HEK293 (cell line): ENCODE results near the gene BAIAP2.
A peak's percentile ranks its signal among the peaks of the same experiment; 100 is the strongest.

Source experiments
- GFI1B ChIP-seq: fragments of 450-650 bp; formaldehyde crosslinking; IDR thresholded peaks from 2 replicates; pipeline ENCODE4 v1.5.1; 2016; ENCODE audit warnings: missing biosample characterization, missing genetic modification characterization
- KLF9 ChIP-seq: fragments of 450-650 bp; formaldehyde crosslinking; IDR thresholded peaks from 2 replicates; pipeline ENCODE4 v1.5.1; 2016; ENCODE audit warnings: missing biosample characterization, missing genetic modification characterization, low read depth
- OSR2 ChIP-seq: fragments of 450-650 bp; formaldehyde crosslinking; IDR thresholded peaks from 2 replicates; pipeline ENCODE4 v1.5.1; 2016; ENCODE audit warnings: missing biosample characterization, missing genetic modification characterization
- TCF7L2 ChIP-seq: IDR thresholded peaks from 2 replicates; pipeline ENCODE4 v1.6.1; 2011; ENCODE audit warnings: low read depth, mild to moderate bottlenecking, inconsistent platforms, low read length, moderate library complexity, borderline replicate concordance
- ZBTB20 ChIP-seq: fragments of 450-650 bp; formaldehyde crosslinking; IDR thresholded peaks from 2 replicates; pipeline ENCODE4 v1.5.1; 2016; ENCODE audit warnings: missing biosample characterization, missing genetic modification characterization
- ZBTB48 ChIP-seq: fragments of 450-650 bp; formaldehyde crosslinking; IDR thresholded peaks from 2 replicates; pipeline ENCODE4 v1.5.1; 2016; ENCODE audit warnings: missing biosample characterization, missing genetic modification characterization
- ZBTB7A ChIP-seq: fragments of 450-650 bp; formaldehyde crosslinking; IDR thresholded peaks from 2 replicates; pipeline ENCODE4 v1.5.1; 2016; ENCODE audit warnings: low read depth, missing biosample characterization, missing genetic modification characterization
- ZBTB8A ChIP-seq: fragments of 450-650 bp; formaldehyde crosslinking; IDR thresholded peaks from 2 replicates; pipeline ENCODE4 v1.5.1; 2016; ENCODE audit warnings: missing biosample characterization, missing genetic modification characterization
- ZFP69B ChIP-seq: fragments of 450-650 bp; formaldehyde crosslinking; IDR thresholded peaks from 2 replicates; pipeline ENCODE4 v1.5.1; 2016; ENCODE audit warnings: missing biosample characterization, missing genetic modification characterization
- ZIC2 ChIP-seq: fragments of 450-650 bp; formaldehyde crosslinking; IDR thresholded peaks from 2 replicates; pipeline ENCODE4 v1.5.1; 2016; ENCODE audit warnings: missing biosample characterization, missing genetic modification characterization
- ZNF133 ChIP-seq: fragments of 450-650 bp; formaldehyde crosslinking; IDR thresholded peaks from 2 replicates; pipeline ENCODE4 v1.5.1; 2016; ENCODE audit warnings: missing biosample characterization, missing genetic modification characterization
- ZNF335 ChIP-seq: fragments of 450-650 bp; formaldehyde crosslinking; conservative IDR thresholded peaks from 2 replicates; pipeline ENCODE4 v1.5.1; 2016; ENCODE audit warnings: missing biosample characterization, missing genetic modification characterization
- ZNF37A ChIP-seq: fragments of 450-650 bp; IDR thresholded peaks from 2 replicates; pipeline ENCODE4 v1.5.1; 2018; ENCODE audit warnings: missing biosample characterization, missing genetic modification characterization
- ZNF391 ChIP-seq: fragments of 450-650 bp; formaldehyde crosslinking; IDR thresholded peaks from 2 replicates; pipeline ENCODE4 v1.5.1; 2016; ENCODE audit warnings: low read depth, missing biosample characterization, missing genetic modification characterization, borderline replicate concordance
- ZNF423 ChIP-seq: fragments of 450-650 bp; formaldehyde crosslinking; IDR thresholded peaks from 2 replicates; pipeline ENCODE4 v1.5.1; 2016; ENCODE audit warnings: missing biosample characterization, missing genetic modification characterization
- ZNF473 ChIP-seq: fragments of 450-650 bp; formaldehyde crosslinking; IDR thresholded peaks from 2 replicates; pipeline ENCODE4 v1.5.1; 2017; ENCODE audit warnings: missing biosample characterization, missing genetic modification characterization
- ZNF521 ChIP-seq: fragments of 450-650 bp; formaldehyde crosslinking; IDR thresholded peaks from 2 replicates; pipeline ENCODE4 v1.5.1; 2017; ENCODE audit warnings: missing biosample characterization, mild to moderate bottlenecking, missing genetic modification characterization
- ZNF544 ChIP-seq: fragments of 450-650 bp; formaldehyde crosslinking; IDR thresholded peaks from 2 replicates; pipeline ENCODE4 v1.5.0; 2017; ENCODE audit warnings: missing biosample characterization, missing genetic modification characterization
- ZNF555 ChIP-seq: fragments of 450-650 bp; formaldehyde crosslinking; conservative IDR thresholded peaks from 2 replicates; pipeline ENCODE4 v1.5.1; 2017; ENCODE audit warnings: missing biosample characterization, mild to moderate bottlenecking, missing genetic modification characterization, inconsistent platforms
- ZNF558 ChIP-seq: fragments of 450-650 bp; formaldehyde crosslinking; IDR thresholded peaks from 2 replicates; pipeline ENCODE4 v1.5.1; 2016; ENCODE audit warnings: missing biosample characterization, missing genetic modification characterization
- ZNF561 ChIP-seq: fragments of 450-650 bp; IDR thresholded peaks from 2 replicates; pipeline ENCODE4 v1.5.1; 2018; ENCODE audit warnings: missing biosample characterization, missing genetic modification characterization, borderline replicate concordance
- ZNF623 ChIP-seq: fragments of 450-650 bp; formaldehyde crosslinking; IDR thresholded peaks from 2 replicates; pipeline ENCODE4 v1.5.1; 2016; ENCODE audit warnings: missing biosample characterization, missing genetic modification characterization
- ZNF626 ChIP-seq: fragments of 450-650 bp; sonication (Bioruptor Pico); formaldehyde crosslinking; IDR thresholded peaks from 2 replicates; pipeline ENCODE4 v1.5.1; 2018; ENCODE audit warnings: missing biosample characterization, missing genetic modification characterization, inconsistent platforms
- ZNF792 ChIP-seq: fragments of 450-650 bp; formaldehyde crosslinking; IDR thresholded peaks from 2 replicates; pipeline ENCODE4 v1.5.1; 2016; ENCODE audit warnings: missing biosample characterization, missing genetic modification characterization
- TF ChIP-seq, protein P1 (sequence below): fragments of 450-650 bp; formaldehyde crosslinking; optimal IDR thresholded peaks from 2 replicates; pipeline ENCODE3; 2016; ENCODE audit warnings: missing biosample characterization, mild to moderate bottlenecking, missing genetic modification characterization
- TF ChIP-seq, protein P2 (sequence below): fragments of 450-650 bp; formaldehyde crosslinking; IDR thresholded peaks from 2 replicates; pipeline ENCODE4 v1.5.1; 2016; ENCODE audit warnings: missing biosample characterization, missing genetic modification characterization
- TF ChIP-seq, protein P3 (sequence below): fragments of 450-650 bp; formaldehyde crosslinking; IDR thresholded peaks from 2 replicates; pipeline ENCODE4 v1.5.1; 2016; ENCODE audit warnings: missing biosample characterization, missing genetic modification characterization
- TF ChIP-seq, protein P4 (sequence below): fragments of 450-650 bp; formaldehyde crosslinking; IDR thresholded peaks from 2 replicates; pipeline ENCODE4 v1.5.1; 2016; ENCODE audit warnings: missing biosample characterization, missing genetic modification characterization
- TF ChIP-seq, protein P5 (sequence below): fragments of 450-650 bp; formaldehyde crosslinking; IDR thresholded peaks from 2 replicates; pipeline ENCODE4; 2016; ENCODE audit warnings: missing biosample characterization, missing genetic modification characterization
- TF ChIP-seq, protein P6 (sequence below): fragments of 450-650 bp; formaldehyde crosslinking; IDR thresholded peaks from 2 replicates; pipeline ENCODE4 v1.5.1; 2017; ENCODE audit warnings: missing biosample characterization, missing genetic modification characterization

The BAIAP2 gene

DNA sequence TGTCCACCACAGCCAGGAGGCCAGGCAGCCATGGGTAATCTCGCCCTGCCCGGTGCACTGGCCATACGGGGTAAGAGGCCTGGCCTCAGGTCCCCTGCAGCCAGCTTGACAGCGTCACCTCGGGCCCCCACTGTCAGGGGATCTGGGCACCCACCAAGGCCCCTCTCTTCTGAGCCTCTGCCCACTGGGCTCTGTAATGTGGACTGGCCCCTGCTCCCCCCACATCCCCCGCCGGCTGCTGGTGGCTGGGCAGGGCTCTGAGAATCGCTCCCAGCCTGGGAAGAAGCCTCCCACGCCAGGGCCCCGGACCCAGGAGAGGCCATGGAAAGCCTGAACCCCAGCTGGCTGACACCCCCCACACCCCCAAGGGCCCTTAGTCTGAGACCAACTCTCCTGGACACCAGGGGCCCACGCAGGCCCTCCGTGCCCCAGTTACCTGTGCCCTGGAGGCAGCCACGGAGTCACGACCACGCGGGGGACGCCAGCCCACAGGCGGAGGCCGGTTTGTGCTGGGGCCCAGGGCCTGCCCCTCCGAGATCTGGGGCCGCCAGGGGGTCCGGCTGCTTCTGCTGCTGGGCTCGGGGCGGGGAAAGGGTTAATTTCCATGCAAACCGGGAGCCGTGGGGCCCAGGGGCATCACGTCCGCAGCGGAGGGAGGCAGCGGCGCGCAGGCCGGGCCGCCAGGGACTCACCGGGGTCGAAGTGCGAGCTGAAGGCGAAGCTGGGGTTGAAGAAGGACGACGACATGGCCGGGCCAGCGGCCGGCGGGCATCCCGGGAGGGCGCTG is 130.5 kb downstream of the BAIAP2 start, which contains the start of gene PVALEF (continued):
- TF ChIP-seq ZNF561 (tag by site-specific recombination) (peak; percentile 36; the same call in 1 of the 2 replicates), GFI1B (no peak), KLF9 (tag by site-specific recombination) (0 out of 2 replicates have a peak, but pooled peaks have one; percentile 12), TCF7L2 (no peak), ZNF335 (tag by site-specific recombination) (peak; percentile 51), ZNF521 (tag by site-specific recombination) (no peak), ZBTB7A (tag by site-specific recombination) (0 out of 2 replicates have a peak, but pooled peaks have one; percentile 65), ZNF792 (tag by site-specific recombination) (no peak), ZNF37A (tag by site-specific recombination) (no peak), ZNF133 (tag by site-specific recombination) (no peak), ZNF391 (tag by site-specific recombination) (no peak), ZNF544 (tag by site-specific recombination) (no peak), ZIC2 (tag by site-specific recombination) (no peak), ZBTB20 (peak; percentile 87), ZNF623 (tag by site-specific recombination) (no peak), ZNF626 (tag by site-specific recombination) (no peak), ZBTB48 (tag by site-specific recombination) (peak; percentile 69; the same call in 1 of the 2 replicates), ZFP69B (tag by site-specific recombination) (peak; percentile 75; the same call in 1 of the 2 replicates), ZNF473 (tag by site-specific recombination) (no peak), ZNF423 (tag by site-specific recombination) (0 out of 2 replicates have a peak, but pooled peaks have one; percentile 13), ZNF558 (tag by site-specific recombination) (no peak), ZNF555 (no peak), OSR2 (tag by site-specific recombination) (no peak), ZBTB8A (tag by site-specific recombination) (peak; percentile 52)
- TF ChIP-seq, protein P1, sequence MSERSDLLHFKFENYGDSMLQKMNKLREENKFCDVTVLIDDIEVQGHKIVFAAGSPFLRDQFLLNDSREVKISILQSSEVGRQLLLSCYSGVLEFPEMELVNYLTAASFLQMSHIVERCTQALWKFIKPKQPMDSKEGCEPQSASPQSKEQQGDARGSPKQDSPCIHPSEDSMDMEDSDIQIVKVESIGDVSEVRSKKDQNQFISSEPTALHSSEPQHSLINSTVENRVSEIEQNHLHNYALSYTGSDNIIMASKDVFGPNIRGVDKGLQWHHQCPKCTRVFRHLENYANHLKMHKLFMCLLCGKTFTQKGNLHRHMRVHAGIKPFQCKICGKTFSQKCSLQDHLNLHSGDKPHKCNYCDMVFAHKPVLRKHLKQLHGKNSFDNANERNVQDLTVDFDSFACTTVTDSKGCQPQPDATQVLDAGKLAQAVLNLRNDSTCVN (tag by site-specific recombination) = peak; percentile 60
- TF ChIP-seq, protein P2, sequence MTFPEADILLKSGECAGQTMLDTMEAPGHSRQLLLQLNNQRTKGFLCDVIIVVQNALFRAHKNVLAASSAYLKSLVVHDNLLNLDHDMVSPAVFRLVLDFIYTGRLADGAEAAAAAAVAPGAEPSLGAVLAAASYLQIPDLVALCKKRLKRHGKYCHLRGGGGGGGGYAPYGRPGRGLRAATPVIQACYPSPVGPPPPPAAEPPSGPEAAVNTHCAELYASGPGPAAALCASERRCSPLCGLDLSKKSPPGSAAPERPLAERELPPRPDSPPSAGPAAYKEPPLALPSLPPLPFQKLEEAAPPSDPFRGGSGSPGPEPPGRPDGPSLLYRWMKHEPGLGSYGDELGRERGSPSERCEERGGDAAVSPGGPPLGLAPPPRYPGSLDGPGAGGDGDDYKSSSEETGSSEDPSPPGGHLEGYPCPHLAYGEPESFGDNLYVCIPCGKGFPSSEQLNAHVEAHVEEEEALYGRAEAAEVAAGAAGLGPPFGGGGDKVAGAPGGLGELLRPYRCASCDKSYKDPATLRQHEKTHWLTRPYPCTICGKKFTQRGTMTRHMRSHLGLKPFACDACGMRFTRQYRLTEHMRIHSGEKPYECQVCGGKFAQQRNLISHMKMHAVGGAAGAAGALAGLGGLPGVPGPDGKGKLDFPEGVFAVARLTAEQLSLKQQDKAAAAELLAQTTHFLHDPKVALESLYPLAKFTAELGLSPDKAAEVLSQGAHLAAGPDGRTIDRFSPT (tag by site-specific recombination) = 0 out of 2 replicates have a peak, but pooled peaks have one; percentile 30
- TF ChIP-seq, protein P3, sequence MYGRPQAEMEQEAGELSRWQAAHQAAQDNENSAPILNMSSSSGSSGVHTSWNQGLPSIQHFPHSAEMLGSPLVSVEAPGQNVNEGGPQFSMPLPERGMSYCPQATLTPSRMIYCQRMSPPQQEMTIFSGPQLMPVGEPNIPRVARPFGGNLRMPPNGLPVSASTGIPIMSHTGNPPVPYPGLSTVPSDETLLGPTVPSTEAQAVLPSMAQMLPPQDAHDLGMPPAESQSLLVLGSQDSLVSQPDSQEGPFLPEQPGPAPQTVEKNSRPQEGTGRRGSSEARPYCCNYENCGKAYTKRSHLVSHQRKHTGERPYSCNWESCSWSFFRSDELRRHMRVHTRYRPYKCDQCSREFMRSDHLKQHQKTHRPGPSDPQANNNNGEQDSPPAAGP = no peak
- TF ChIP-seq, protein P4, sequence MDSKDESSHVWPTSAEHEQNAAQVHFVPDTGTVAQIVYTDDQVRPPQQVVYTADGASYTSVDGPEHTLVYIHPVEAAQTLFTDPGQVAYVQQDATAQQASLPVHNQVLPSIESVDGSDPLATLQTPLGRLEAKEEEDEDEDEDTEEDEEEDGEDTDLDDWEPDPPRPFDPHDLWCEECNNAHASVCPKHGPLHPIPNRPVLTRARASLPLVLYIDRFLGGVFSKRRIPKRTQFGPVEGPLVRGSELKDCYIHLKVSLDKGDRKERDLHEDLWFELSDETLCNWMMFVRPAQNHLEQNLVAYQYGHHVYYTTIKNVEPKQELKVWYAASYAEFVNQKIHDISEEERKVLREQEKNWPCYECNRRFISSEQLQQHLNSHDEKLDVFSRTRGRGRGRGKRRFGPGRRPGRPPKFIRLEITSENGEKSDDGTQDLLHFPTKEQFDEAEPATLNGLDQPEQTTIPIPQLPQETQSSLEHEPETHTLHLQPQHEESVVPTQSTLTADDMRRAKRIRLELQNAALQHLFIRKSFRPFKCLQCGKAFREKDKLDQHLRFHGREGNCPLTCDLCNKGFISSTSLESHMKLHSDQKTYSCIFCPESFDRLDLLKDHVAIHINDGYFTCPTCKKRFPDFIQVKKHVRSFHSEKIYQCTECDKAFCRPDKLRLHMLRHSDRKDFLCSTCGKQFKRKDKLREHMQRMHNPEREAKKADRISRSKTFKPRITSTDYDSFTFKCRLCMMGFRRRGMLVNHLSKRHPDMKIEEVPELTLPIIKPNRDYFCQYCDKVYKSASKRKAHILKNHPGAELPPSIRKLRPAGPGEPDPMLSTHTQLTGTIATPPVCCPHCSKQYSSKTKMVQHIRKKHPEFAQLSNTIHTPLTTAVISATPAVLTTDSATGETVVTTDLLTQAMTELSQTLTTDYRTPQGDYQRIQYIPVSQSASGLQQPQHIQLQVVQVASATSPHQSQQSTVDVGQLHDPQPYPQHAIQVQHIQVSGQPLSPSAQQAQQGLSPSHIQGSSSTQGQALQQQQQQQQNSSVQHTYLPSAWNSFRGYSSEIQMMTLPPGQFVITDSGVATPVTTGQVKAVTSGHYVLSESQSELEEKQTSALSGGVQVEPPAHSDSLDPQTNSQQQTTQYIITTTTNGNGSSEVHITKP (tag by site-specific recombination) = 0 out of 2 replicates have a peak, but pooled peaks have one; percentile 21
- TF ChIP-seq, protein P5, sequence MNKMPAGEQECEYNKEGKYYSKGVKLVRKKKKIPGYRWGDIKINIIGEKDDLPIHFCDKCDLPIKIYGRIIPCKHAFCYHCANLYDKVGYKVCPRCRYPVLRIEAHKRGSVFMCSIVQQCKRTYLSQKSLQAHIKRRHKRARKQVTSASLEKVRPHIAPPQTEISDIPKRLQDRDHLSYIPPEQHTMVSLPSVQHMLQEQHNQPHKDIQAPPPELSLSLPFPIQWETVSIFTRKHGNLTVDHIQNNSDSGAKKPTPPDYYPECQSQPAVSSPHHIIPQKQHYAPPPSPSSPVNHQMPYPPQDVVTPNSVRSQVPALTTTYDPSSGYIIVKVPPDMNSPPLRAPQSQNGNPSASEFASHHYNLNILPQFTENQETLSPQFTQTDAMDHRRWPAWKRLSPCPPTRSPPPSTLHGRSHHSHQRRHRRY = no peak
- TF ChIP-seq, protein P6, sequence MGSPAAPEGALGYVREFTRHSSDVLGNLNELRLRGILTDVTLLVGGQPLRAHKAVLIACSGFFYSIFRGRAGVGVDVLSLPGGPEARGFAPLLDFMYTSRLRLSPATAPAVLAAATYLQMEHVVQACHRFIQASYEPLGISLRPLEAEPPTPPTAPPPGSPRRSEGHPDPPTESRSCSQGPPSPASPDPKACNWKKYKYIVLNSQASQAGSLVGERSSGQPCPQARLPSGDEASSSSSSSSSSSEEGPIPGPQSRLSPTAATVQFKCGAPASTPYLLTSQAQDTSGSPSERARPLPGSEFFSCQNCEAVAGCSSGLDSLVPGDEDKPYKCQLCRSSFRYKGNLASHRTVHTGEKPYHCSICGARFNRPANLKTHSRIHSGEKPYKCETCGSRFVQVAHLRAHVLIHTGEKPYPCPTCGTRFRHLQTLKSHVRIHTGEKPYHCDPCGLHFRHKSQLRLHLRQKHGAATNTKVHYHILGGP = no peak
